Measurements from ENCODE around the gene GCM1.

DNA sequence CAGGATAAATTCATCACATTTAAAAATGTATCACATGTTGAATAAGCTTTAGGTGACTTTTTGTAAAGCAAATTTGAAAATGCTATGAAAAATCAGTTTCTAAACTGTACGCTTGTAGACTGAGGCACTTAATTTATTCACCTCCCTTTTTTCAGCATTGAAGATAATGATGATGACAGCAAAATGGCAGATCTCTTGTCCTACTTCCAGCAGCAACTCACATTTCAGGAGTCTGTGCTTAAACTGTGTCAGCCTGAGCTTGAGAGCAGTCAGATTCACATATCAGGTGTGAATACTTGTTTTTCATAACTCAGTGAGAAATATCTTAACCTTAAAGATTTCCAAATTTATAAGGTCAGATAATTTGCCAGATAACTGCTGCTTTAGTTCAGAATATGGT lies 67.8 kb downstream of the GCM1 start:
- TF ChIP-seq GATA2 (CRISPR knock-in tag; IDR thresholded peaks at IDR 0.05) (no peak), ZNF76 (CRISPR knock-in tag; IDR thresholded peaks at IDR 0.05; ENCODE audit: borderline replicate concordance) (no peak), NRF1 (conservative IDR thresholded peaks at IDR 0.05 in 1 of 2, IDR thresholded peaks at IDR 0.05 in 1 of 2) (no peak), ETV6 (IDR thresholded peaks at IDR 0.05; ENCODE audit: borderline replicate concordance in 1 of 2, low read depth in 2 of 2, low read length in 1 of 2) (no peak), ETV6 (CRISPR knock-in tag; IDR thresholded peaks at IDR 0.05; ENCODE audit: borderline replicate concordance) (no peak), KLF10 (CRISPR knock-in tag; IDR thresholded peaks at IDR 0.05) (no peak)
- TF ChIP-seq, protein P1, sequence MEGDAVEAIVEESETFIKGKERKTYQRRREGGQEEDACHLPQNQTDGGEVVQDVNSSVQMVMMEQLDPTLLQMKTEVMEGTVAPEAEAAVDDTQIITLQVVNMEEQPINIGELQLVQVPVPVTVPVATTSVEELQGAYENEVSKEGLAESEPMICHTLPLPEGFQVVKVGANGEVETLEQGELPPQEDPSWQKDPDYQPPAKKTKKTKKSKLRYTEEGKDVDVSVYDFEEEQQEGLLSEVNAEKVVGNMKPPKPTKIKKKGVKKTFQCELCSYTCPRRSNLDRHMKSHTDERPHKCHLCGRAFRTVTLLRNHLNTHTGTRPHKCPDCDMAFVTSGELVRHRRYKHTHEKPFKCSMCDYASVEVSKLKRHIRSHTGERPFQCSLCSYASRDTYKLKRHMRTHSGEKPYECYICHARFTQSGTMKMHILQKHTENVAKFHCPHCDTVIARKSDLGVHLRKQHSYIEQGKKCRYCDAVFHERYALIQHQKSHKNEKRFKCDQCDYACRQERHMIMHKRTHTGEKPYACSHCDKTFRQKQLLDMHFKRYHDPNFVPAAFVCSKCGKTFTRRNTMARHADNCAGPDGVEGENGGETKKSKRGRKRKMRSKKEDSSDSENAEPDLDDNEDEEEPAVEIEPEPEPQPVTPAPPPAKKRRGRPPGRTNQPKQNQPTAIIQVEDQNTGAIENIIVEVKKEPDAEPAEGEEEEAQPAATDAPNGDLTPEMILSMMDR (IDR thresholded peaks at IDR 0.05 in 2 of 3, conservative IDR thresholded peaks at IDR 0.05 in 1 of 3; ENCODE audit: insufficient read depth in 2 of 3, low read depth in 1 of 3, low read length in 3 of 3): no peak
